CD4-positive, alpha-beta T cell treated with Interleukin-4 for 1 hour (primary cell): ENCODE data around the gene IQGAP3.
"Not testable (repeated sequence)": the region's sequence is repeated elsewhere in the genome, so short reads cannot be mapped to it uniquely, and the experiment has no call there.

Experiments
- DNase-seq, 2 donors: peaks; one replicate each; pipeline ENCODE4 v3.0.0-alpha.2; 2020 to 2022

IQGAP3 gene, protein sequence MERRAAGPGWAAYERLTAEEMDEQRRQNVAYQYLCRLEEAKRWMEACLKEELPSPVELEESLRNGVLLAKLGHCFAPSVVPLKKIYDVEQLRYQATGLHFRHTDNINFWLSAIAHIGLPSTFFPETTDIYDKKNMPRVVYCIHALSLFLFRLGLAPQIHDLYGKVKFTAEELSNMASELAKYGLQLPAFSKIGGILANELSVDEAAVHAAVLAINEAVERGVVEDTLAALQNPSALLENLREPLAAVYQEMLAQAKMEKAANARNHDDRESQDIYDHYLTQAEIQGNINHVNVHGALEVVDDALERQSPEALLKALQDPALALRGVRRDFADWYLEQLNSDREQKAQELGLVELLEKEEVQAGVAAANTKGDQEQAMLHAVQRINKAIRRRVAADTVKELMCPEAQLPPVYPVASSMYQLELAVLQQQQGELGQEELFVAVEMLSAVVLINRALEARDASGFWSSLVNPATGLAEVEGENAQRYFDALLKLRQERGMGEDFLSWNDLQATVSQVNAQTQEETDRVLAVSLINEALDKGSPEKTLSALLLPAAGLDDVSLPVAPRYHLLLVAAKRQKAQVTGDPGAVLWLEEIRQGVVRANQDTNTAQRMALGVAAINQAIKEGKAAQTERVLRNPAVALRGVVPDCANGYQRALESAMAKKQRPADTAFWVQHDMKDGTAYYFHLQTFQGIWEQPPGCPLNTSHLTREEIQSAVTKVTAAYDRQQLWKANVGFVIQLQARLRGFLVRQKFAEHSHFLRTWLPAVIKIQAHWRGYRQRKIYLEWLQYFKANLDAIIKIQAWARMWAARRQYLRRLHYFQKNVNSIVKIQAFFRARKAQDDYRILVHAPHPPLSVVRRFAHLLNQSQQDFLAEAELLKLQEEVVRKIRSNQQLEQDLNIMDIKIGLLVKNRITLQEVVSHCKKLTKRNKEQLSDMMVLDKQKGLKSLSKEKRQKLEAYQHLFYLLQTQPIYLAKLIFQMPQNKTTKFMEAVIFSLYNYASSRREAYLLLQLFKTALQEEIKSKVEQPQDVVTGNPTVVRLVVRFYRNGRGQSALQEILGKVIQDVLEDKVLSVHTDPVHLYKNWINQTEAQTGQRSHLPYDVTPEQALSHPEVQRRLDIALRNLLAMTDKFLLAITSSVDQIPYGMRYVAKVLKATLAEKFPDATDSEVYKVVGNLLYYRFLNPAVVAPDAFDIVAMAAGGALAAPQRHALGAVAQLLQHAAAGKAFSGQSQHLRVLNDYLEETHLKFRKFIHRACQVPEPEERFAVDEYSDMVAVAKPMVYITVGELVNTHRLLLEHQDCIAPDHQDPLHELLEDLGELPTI (N-terminal part only)

GRCh38 chr1:156571919-156572662, at the start of gene IQGAP3:
Gene IQGAP3 (minus strand): TSS chr1:156572565. CDS start chr1:156572529, 36 bp downstream.
- DNase-seq: peak; percentile 81 to 88

DNA sequence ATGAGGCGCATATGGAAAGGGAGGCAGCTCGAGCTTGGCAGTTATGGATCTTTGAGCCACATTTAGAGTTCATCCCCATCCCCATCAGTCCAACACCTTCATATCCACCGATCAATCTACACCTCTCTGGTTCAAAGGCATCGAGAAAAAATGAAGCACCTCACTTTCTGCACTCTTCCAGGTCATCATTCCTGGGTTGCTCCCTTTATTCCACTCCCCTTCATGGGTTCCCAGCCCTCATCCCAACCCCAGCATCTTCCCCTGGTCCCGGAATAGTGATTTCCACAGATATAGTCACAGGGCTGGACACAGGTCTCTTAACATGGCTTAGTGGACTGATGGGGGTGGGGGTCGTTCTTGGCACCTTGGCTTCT, 47.2 kb upstream of the IQGAP3 start:
- no peak for DNase-seq

- peak; percentile 14 to 22 for DNase-seq
Observed at GRCh38 chr1:156618853-156619581, 46.7 kb upstream of the IQGAP3 start, which contains the start of gene HAPLN2. Gene HAPLN2 (plus strand): TSS chr1:156619415. CDS start chr1:156623491, 4,076 bp downstream.

DNA sequence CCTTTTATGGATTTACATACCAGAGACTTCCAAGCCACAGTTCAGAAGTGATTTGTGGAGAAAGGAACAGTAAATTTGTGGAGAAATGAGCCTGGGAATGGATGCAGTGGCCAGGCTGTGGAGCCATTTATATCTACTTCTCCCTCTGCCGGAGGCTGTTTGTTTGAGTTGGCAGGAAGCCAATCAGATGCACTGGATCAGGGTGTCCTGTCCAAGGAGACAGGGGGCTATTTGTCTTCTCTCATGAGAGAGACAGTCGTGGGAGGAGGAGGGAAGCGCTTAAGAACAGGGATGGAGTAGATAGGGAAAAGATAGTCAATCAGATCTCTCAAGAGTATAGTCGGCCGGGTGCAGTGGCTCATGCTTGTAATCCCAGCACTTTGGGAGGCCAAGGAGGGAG, 44.1 kb upstream of the IQGAP3 start:
- DNase-seq: no peak

DNA sequence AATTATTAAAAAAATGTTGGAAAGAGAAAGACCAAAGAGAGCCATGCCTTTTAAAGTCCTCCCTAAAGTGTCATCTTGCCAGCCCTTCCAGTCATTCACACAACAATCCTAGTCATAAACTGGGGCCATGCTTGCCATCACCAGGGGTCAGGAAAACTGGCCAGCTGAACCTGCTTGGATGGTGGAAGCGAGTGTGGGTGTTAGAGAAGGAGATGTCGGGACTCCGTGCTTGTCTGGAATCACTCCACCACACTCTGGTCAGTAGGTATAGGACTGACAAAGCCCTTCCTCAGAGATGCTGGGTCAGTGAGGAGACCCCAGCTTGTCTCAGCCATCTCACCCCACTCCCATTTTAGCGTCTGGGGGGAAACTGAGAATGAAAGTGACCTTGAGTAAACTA, 43.6 kb upstream of the IQGAP3 start:
- DNase-seq: no peak

DNA sequence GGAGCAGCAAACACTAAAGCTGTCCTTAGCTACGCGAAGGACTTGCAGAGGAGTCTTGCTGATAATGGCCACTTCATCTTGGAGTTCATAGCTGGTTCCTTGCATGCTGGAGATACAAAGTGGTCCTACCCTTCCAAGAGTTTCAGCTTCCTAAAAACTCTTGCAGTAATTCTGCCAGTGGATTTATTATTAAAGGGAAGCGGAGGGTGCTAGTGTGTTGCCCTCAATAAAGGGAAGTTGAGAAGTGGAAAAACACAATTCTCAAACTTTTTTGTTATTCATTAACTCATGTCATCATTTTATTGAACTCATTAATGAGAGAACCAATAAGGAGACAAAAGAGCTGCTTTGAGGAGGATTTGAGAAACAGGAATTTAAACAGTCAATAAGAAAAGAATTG, 40.3 kb upstream of the IQGAP3 start:
- no peak for DNase-seq

- DNase-seq: not testable (repeated sequence)
Observed at GRCh38 chr1:156610072-156610471, 37.7 kb upstream of the IQGAP3 start.

DNA sequence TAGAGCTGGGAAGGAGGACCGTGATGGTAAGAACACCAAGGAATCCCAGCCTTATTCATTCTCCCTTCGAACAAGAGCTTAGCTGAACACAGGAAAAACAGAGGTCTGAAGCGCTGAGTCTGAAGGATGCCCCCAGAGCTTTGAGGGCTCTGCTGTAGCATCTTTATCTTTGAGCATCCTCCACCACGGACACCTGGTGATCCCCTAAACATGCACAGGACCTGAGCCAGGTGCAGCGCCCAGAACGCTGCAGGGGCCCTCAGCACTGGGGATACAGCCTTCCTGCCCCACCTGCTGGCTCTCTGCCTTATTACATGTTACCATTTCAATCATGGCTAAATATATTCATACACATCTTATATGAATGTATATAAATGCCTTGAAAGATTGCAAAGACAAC, 36.6 kb upstream of the IQGAP3 start:
- DNase-seq: peak; percentile 58 to 69

DNA sequence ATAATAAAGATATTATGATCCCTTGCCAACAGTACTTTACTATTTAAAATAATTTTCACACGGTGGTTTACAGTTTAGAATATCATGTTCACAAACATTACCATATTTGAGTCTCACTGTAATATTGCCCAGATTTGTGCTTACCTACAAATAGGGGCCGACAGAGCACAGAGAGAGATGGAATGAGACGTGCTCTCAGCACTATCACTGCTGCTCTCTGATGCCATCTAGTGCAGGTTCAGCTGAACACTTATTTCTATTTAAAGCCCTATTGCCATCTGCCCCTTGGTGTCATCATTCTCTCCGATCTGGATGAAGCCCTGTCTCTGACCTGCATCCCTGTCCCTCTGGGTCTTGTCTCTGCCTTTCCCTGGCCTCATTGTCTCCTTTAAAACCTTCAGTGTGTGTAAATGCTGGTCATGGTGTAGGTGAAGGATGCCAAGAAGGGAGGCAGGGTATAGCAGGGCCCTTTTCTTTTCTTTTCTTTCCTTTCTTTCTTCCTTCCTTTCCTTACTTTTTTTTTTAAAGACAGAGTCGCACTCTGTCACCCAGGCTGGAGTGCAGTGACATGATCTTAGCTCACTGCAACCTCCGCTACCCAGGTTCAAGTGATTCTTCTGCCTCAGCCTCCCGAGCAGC, 35.8 kb upstream of the IQGAP3 start:
- peak; percentile 77 to 82 for DNase-seq

DNA sequence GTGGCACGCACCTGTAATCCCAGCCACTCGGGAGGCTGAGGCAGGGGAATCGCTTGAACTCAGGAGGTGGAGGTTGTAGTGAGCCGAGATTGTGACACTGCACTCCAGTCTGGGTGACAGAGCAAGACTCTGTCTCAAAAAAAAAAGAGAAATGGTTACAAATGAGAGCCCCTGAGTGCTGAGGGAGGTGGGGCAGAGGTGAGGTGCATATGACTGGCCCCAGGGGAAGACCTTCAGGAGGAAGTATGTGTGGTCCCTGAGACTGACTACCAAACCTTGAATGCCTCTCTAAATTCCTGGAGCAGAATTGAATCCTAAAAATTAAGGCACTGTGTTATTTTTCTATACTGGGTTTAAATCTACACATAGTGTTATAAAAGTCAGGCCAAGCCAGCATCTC, 35.0 kb upstream of the IQGAP3 start:
- peak in 1 of 2 donors; percentile 37 for DNase-seq

DNA sequence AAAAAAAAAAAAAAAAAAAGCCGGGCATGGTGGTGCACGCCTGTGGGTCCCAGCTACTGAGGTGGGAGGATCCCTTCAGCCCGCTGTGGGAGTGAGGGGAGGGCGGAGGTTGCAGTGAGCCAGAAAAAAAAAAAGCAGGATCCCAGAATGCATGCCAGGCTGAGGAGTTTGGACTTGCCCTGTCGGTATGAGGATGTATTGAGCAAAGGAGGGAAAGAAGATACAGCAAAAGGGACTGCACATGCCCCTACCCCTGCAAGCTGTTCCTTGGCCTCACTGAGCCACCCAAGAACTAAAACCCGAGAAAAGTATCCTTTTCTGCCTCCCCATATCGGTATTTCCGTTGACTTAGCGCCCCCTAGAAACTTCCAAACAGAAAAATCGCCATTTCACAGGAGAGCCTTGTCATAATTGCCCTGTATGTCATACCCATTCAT, 30.2 kb upstream of the IQGAP3 start:
- DNase-seq: peak in 1 of 2 donors; percentile 37

GRCh38 chr1:156601892-156602291, 29.5 kb upstream of the IQGAP3 start:
- no peak for DNase-seq

DNA sequence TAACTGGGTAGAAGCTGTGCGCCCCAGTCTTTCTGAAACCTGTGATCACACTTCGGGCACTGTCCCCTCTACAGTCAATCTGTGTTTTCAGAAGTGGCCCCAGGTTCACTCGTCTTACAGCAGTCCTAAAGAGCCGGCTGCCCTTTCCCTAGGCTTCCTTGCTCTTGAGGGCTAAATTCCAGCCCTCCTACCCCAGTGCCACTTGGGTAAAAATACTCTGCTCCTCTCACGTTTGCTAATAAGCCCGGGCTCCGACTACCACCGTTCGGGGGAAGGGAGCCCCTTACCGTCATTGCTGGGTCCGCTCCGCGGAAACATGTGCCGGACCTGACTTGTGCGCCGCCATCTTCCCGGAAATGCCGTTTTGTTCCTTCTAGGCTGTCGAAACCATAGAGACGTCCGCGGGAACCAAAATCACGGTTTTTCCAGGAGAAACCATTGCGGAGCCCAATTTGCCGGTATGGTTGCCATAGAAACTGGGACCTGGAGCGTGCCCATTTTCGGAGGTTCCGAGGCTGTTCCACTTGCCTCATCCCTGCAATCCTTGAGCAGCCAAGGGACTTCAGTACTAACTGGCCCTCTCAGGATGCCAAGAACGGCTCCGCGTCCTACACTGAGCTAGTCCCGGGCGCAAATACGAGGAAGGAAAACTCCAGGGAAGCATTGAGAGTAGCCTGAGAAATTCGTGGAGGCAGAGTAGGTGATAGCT, 28.9 kb upstream of the IQGAP3 start, which contains the start of gene GPATCH4:
Gene GPATCH4, minus strand, starts transcription at position 358 of the 709 bp plus-strand sequence.
- DNase-seq: peak; percentile 82 to 88

GRCh38 chr1:156600733-156601121, 28.4 kb upstream of the IQGAP3 start:
- no peak for DNase-seq

DNA sequence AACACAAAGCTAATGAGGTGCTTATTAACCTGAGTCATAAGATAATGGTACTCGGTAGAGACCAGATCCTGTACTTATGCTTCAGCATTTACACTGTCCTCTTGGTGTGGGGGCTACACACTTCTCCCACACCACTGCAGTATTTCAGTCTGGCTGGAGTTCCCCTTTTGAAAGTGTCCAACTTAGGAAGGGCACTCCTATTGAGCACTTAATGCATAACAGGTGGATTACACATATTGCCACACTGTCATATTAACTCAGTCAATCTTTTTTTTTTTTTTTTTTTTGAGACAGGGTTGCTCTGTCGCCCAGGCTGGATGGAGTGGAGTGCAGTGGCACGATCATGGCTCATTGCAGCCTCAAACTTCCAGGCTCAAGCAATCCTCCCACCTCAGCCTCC, 27.4 kb upstream of the IQGAP3 start:
- DNase-seq: peak in 1 of 2 donors; percentile 47

GRCh38 chr1:156598731-156599432, 26.5 kb upstream of the IQGAP3 start:
- no peak for DNase-seq

DNA sequence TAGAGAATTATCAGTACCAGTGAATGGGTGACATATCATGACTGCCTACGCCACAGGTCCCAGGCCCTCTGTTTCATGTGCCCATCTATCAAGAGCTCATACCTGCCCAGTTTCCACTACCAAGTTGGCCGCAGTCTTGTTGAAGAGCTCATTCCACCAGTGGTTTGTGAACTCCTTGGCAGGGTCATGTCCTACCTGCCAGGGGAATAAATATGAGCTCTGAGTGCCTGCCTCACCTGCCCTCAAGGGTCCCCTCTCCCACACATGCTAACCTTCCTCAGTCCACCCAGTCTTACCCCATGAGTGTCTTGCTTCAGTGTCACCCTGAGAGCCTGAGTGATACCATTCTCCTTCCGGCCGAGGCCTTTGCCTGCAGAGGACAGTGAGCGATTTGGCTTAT, 25.8 kb upstream of the IQGAP3 start:
- no peak for DNase-seq

GRCh38 chr1:156596426-156596825, 24.1 kb upstream of the IQGAP3 start:
- DNase-seq: no peak

- no peak for DNase-seq
Observed at GRCh38 chr1:156595016-156595415, 22.7 kb upstream of the IQGAP3 start.
